HAP-1 (cell line): ENCODE measurements around the gene IGF1R.

Experiments
- DNase-seq, 2 experiments: peaks; one replicate each; pipeline ENCODE4 v3.0.0-alpha.2; 2016 to 2020; ENCODE audit warnings: low spot score in 2 of 2
- H3K27me3 ChIP-seq: fragments of 250-450 bp; sonication (Bioruptor Pico); 2 replicates; pipeline ENCODE4 v1.5.1; 2020; ENCODE audit warnings: low read depth, mild to moderate bottlenecking, moderate library complexity
- H3K36me3 ChIP-seq: fragments of 250-450 bp; sonication (Bioruptor Pico); replicated peaks from 2 replicates; pipeline ENCODE4 v1.5.1; 2020; ENCODE audit warnings: mild to moderate bottlenecking
- H3K4me1 ChIP-seq: fragments of 250-450 bp; sonication (Bioruptor Pico); 2 replicates; pipeline ENCODE4 v1.5.1; 2020; ENCODE audit warnings: mild to moderate bottlenecking
- H3K4me3 ChIP-seq: fragments of 250-450 bp; sonication (Bioruptor Pico); 2 replicates; pipeline ENCODE4 v1.5.1; 2020; ENCODE audit warnings: mild to moderate bottlenecking, moderate library complexity
- H3K9me3 ChIP-seq: fragments of 250-450 bp; sonication (Bioruptor Pico); 2 replicates; pipeline ENCODE4 v1.5.1; 2020; ENCODE audit warnings: mild to moderate bottlenecking, moderate library complexity
- in situ Hi-C: fragments of 300-500 bp; cut with MboI; formaldehyde crosslinking; loops from 3 replicates; pipeline ENCODE4 v1.14.3; 2020; ENCODE audit warnings: low sequenced_read_pairs, inconsistent platforms, mixed read lengths

Gene IGF1R

GRCh38 chr15:98753726-98754656, 105.7 kb downstream of the IGF1R start:
- Histone ChIP-seq H3K4me3 (no peak overlapping the region), H3K9me3 (no peaks in the 10 kb centered on the region), H3K4me1 (peaks cover 5% of the 10 kb centered on the region; the same call in 1 of the 2 replicates), H3K36me3 (no peaks in the 10 kb centered on the region), H3K27me3 (no peaks in the 10 kb centered on the region)
- no peak for DNase-seq
- in situ Hi-C loops: no loop called here

GRCh38 chr15:98754657-98755022, 106.3 kb downstream of the IGF1R start:
- Histone ChIP-seq H3K27me3 (no peaks in the 10 kb centered on the region), H3K4me1 (peaks cover 5% of the 10 kb centered on the region; the same call in 1 of the 2 replicates), H3K9me3 (no peaks in the 10 kb centered on the region), H3K4me3 (no peak overlapping the region), H3K36me3 (no peaks in the 10 kb centered on the region)
- in situ Hi-C loops: no loop called here
- no peak for DNase-seq

- no peaks in the 10 kb centered on the region for H3K27me3 ChIP-seq
- H3K9me3 ChIP-seq: no peaks in the 10 kb centered on the region
- in situ Hi-C loops: no loop called here
- H3K36me3 ChIP-seq: no peaks in the 10 kb centered on the region
- H3K4me1 ChIP-seq: peaks cover 5% of the 10 kb centered on the region; the same call in 1 of the 2 replicates
- no peak for DNase-seq
- H3K4me3 ChIP-seq: no peak overlapping the region
Observed at GRCh38 chr15:98755138-98755537, 106.8 kb downstream of the IGF1R start.

GRCh38 chr15:98755781-98756180, 107.4 kb downstream of the IGF1R start:
- no peak for DNase-seq
- H3K36me3 ChIP-seq: no peaks in the 10 kb centered on the region

GRCh38 chr15:98758224-98758623, 109.9 kb downstream of the IGF1R start:
- Histone ChIP-seq H3K9me3 (no peaks in the 10 kb centered on the region), H3K4me3 (no peak overlapping the region), H3K4me1 (peaks cover 5% of the 10 kb centered on the region; the same call in 1 of the 2 replicates), H3K36me3 (no peaks in the 10 kb centered on the region), H3K27me3 (no peaks in the 10 kb centered on the region)
- in situ Hi-C loops: no loop called here
- DNase-seq: no peak

More at GRCh38 chr15:98755781-98756180, 107.4 kb downstream of the IGF1R start:
- Histone ChIP-seq H3K27me3 (no peaks in the 10 kb centered on the region), H3K9me3 (no peaks in the 10 kb centered on the region), H3K4me1 (peaks cover 5% of the 10 kb centered on the region; the same call in 1 of the 2 replicates), H3K4me3 (no peak overlapping the region)
- in situ Hi-C loops: no loop called here

- in situ Hi-C loops: no loop called here
- DNase-seq: no peak
Observed at GRCh38 chr15:98759277-98759676, 110.9 kb downstream of the IGF1R start.

GRCh38 chr15:98760112-98760826, 111.9 kb downstream of the IGF1R start:
- Histone ChIP-seq H3K9me3 (no peaks in the 10 kb centered on the region), H3K4me3 (no peak overlapping the region), H3K27me3 (no peaks in the 10 kb centered on the region), H3K36me3 (no peaks in the 10 kb centered on the region), H3K4me1 (peaks cover 7% of the 10 kb centered on the region; the same call in 1 of the 2 replicates)
- DNase-seq: no peak
- in situ Hi-C loops: no loop called here

More at GRCh38 chr15:98759277-98759676, 110.9 kb downstream of the IGF1R start:
- H3K36me3 ChIP-seq: no peaks in the 10 kb centered on the region
- peaks cover 7% of the 10 kb centered on the region; the same call in 1 of the 2 replicates for H3K4me1 ChIP-seq
- H3K9me3 ChIP-seq: no peaks in the 10 kb centered on the region
- no peak overlapping the region for H3K4me3 ChIP-seq
- no peaks in the 10 kb centered on the region for H3K27me3 ChIP-seq

GRCh38 chr15:98760975-98761374, 112.6 kb downstream of the IGF1R start:
- no peak for DNase-seq
- H3K27me3 ChIP-seq: no peaks in the 10 kb centered on the region
- H3K9me3 ChIP-seq: no peaks in the 10 kb centered on the region
- peaks cover 7% of the 10 kb centered on the region; the same call in 1 of the 2 replicates for H3K4me1 ChIP-seq
- in situ Hi-C loops: no loop called here
- no peaks in the 10 kb centered on the region for H3K36me3 ChIP-seq
- no peak overlapping the region for H3K4me3 ChIP-seq

GRCh38 chr15:98763179-98763578, 114.8 kb downstream of the IGF1R start:
- Histone ChIP-seq H3K27me3 (no peaks in the 10 kb centered on the region), H3K4me3 (no peak overlapping the region), H3K9me3 (no peaks in the 10 kb centered on the region), H3K4me1 (peaks cover 3% of the 10 kb centered on the region; the same call in 1 of the 2 replicates), H3K36me3 (no peaks in the 10 kb centered on the region)
- in situ Hi-C loops: no loop called here
- no peak for DNase-seq

- H3K4me3 ChIP-seq: no peak overlapping the region
- in situ Hi-C loops: no loop called here
- H3K9me3 ChIP-seq: no peaks in the 10 kb centered on the region
- peaks cover 3% of the 10 kb centered on the region; the same call in 1 of the 2 replicates for H3K4me1 ChIP-seq
- no peaks in the 10 kb centered on the region for H3K27me3 ChIP-seq
- no peak for DNase-seq
- no peaks in the 10 kb centered on the region for H3K36me3 ChIP-seq
Observed at GRCh38 chr15:98764291-98764690, 116.0 kb downstream of the IGF1R start.

GRCh38 chr15:98765610-98766009, 117.3 kb downstream of the IGF1R start:
- H3K36me3 ChIP-seq: no peaks in the 10 kb centered on the region
- H3K9me3 ChIP-seq: no peaks in the 10 kb centered on the region
- H3K27me3 ChIP-seq: no peaks in the 10 kb centered on the region
- peaks cover 3% of the 10 kb centered on the region; the same call in 1 of the 2 replicates for H3K4me1 ChIP-seq
- in situ Hi-C loops: no loop called here
- no peak overlapping the region for H3K4me3 ChIP-seq
- DNase-seq: no peak

- Histone ChIP-seq H3K4me1 (peaks cover 3% of the 10 kb centered on the region; the same call in 1 of the 2 replicates), H3K27me3 (no peaks in the 10 kb centered on the region), H3K9me3 (no peaks in the 10 kb centered on the region), H3K36me3 (no peaks in the 10 kb centered on the region), H3K4me3 (no peak overlapping the region)
- in situ Hi-C loops: no loop called here
- DNase-seq: no peak
Observed at GRCh38 chr15:98767692-98768091, 119.4 kb downstream of the IGF1R start.

GRCh38 chr15:98769867-98770266, 121.5 kb downstream of the IGF1R start:
- no peaks in the 10 kb centered on the region for H3K4me1 ChIP-seq
- no peaks in the 10 kb centered on the region for H3K9me3 ChIP-seq
- no peaks in the 10 kb centered on the region for H3K27me3 ChIP-seq
- H3K4me3 ChIP-seq: no peak overlapping the region
- no peaks in the 10 kb centered on the region for H3K36me3 ChIP-seq
- no peak for DNase-seq
- in situ Hi-C loops: no loop called here

GRCh38 chr15:98770984-98771383, 122.6 kb downstream of the IGF1R start:
- Histone ChIP-seq H3K36me3 (no peaks in the 10 kb centered on the region), H3K4me1 (no peaks in the 10 kb centered on the region), H3K4me3 (no peak overlapping the region), H3K27me3 (no peaks in the 10 kb centered on the region), H3K9me3 (no peaks in the 10 kb centered on the region)
- DNase-seq: no peak
- in situ Hi-C loops: no loop called here
